GM21723 (cell line): Measurements from ENCODE around the gene CYP2W1.

Source experiments
- ATAC-seq: cut with Tn5 transposase; IDR thresholded peaks from one replicate; pipeline ENCODE4 v1.9.1; 2021; ENCODE audit warnings: mild to moderate bottlenecking, moderate library complexity; ENCODE audit not compliant: unreplicated experiment

The CYP2W1 gene

DNA sequence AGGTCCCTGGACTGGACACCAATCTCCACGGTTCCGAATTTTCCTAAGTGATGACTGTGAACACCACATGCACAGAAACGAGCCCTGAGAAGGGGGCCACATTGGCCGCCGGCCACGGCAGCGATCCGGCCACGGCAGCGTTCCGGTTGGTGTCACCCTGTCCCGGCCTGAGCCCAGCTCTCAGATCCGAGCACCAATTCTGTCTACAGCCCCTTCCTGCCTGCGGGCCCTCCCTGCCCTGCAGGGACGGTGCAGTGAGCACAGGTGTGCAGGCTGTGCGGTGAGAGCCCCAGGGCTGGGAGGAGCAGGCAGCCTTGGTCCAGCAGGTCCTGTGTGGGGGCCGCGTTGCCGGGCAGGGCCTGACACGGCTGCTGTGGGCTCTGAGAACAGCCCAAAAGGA lies 31.7 kb downstream of the CYP2W1 start:
- ATAC-seq, result no peak

- ATAC-seq, result no peak
Measured at GRCh38 chr7:1015196-1016121, 32.5 kb downstream of the CYP2W1 start.

- no peak for ATAC-seq
Measured at GRCh38 chr7:1016577-1017531, 33.9 kb downstream of the CYP2W1 start.

DNA sequence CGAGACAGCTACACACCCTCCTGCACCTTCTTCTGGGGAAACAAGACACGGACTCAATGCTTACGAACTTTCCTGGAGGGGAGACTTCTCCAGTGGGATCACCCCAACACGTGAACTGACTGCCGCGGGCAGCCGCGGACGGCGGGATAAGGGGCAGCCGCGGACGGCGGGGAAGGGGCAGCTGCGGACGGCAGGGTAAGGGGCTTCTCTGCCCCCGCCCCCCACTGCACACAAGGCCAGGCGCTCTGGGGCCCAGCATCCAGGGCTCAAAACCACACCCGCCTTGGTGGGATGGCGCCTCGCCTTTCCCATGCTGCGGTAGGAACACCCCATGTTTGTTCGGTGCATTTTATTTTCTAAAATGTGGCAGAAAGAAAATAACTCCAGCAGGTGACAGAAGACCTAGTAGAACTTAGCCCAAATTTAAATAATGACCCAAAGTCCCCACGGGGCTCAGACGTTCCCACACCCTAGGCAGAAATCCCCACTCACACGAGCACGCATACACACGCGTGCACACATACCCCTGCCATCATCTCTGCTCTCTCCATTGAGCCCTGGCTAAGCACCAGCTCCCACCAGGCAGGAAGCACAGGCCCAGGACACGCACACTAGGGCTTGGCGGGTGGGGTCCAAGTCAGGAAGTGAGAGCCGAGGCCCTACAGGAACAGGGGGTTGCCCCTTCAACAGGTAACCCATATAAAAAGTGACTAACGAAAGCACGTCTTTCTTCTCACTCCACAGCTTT lies 34.8 kb downstream of the CYP2W1 start:
- ATAC-seq, result no peak

GRCh38 chr7:1018334-1018695 lies 35.3 kb downstream of the CYP2W1 start:
- no peak for ATAC-seq

- ATAC-seq, result no peak
Measured at GRCh38 chr7:1019255-1019785, 36.3 kb downstream of the CYP2W1 start.

DNA sequence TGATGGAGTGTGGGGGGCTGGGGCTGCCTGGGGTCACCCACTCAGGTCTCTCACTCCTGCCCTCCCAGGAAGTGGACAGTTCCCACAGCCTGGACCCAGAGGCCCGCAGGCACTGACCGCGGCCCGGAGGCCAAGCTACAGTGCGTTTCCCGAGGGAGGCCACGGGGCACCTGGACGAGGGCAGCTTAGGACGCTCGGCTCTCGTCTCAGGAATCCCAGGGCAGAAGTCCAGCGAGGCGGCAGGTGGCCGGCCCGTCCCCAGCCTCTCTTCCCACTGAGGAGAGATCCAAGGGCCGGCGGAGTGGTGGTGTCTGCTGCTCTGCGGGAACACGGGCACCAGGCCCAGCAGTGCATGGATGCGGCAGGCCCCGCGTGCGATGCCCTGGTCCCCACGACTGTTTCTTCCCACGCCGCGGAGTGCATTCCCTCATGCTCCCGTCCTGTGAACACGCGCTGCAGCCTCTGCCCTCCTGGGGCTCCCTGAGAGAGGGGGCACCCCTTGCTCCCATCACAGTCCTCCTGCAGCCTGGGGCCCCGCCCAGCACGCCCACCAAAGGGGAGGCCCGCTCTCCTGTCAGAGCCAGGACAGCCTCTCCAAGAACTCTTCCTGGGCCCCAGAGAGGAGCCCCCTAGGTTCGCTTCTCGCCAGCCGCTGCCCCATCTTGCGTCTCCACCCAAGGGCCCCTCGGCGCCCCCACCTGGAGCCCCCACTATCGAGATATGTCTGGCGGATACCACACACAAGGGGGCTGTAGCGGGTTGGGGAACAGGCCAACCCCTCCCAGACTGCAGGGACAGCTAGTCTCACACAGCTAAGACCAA lies 37.0 kb downstream of the CYP2W1 start:
- ATAC-seq, result no peak

- no peak for ATAC-seq
Measured at GRCh38 chr7:1020849-1021251, 37.9 kb downstream of the CYP2W1 start.

DNA sequence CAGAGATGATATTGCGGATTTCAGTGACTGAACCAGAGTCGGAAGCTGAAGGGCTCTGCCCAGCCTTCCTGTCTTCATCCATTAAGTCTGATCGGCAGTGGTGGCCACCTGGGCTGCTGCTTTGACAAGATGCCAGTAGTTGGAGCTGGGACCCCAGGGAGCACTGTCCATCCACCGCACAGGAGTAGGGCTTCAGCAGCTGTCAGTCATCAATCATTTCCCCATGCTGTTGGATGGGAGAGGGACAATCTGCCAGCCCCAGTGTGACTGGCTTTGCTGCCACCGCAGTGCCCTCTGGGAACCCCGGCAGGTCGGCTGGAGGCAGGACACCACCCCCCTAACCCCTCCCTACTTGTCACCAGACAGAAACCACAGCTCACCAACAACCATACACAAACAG lies 38.4 kb downstream of the CYP2W1 start:
- ATAC-seq, result no peak

GRCh38 chr7:1021931-1022330 lies 39.0 kb downstream of the CYP2W1 start:
- ATAC-seq, result no peak

GRCh38 chr7:1022356-1022755 lies 39.4 kb downstream of the CYP2W1 start:
- ATAC-seq, result no peak

- ATAC-seq, result no peak
Measured at GRCh38 chr7:1022801-1023465, 40.0 kb downstream of the CYP2W1 start.

DNA sequence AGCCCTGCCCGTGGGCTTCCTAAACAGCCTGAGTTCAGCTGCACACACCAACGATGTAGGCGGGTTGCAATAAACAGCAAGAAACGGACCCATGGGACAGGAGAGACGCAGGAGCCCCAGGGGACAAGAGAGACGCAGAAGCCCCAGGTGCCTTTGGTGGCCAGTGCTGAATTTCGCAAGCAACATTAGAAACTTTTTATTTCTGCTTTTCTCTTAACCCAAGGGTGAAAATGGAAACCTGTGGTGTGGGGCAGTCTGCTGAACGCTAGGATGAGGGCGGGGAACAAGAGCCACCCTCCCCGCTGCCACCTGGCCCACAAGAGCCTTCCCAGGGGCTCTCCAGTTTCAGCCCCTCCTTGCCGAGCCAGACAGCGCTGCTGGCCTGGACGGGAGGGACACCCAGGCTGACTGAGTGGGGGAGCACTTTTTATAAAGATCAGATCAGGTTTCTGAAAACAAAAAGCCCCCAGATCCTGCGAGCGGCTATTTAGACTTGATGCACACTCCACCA lies 41.4 kb downstream of the CYP2W1 start:
- peak; percentile 71 for ATAC-seq

- ATAC-seq, result peak; percentile 3
Measured at GRCh38 chr7:1024876-1025742, 42.1 kb downstream of the CYP2W1 start.

DNA sequence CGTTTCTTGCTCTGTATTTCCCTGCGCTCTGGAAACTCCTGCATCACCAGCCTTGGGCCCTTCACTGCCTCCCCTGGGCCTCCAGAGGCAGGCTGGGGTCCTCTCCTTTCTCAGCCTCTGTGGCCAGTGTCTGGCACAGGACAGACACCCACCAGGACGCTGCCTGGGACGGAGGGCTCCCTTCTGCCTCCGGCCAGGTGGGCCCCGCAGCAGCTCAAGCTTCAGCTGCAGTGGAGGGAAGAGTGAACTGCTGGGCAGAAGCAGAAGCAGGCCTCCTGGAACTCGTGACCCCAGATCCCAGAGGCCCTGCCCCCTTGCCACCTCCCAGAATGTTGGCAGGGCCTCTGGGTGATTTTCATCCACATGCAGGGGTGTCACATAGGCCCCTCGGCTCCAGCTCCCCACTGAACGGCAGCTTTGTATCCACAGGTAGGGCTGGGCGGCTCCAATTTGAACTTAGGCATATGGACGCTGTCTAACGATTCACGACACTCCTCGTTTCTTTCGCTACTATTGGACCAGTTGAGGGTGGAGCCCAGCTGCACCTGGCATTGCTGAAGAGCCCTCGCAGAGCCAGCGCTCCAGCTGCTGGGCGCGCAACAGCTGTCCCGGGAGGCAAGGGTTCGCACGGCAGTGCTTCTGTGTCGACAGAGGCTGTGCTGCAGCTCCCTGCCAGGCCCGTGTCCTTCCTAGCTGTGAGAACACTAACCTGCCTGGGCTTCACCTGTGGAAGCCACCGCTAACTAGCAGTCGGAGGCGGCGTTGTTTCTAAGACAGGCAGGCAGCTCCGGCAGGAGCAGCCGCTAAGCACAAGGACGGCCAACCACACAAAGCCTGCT lies 43.0 kb downstream of the CYP2W1 start:
- ATAC-seq, result no peak

DNA sequence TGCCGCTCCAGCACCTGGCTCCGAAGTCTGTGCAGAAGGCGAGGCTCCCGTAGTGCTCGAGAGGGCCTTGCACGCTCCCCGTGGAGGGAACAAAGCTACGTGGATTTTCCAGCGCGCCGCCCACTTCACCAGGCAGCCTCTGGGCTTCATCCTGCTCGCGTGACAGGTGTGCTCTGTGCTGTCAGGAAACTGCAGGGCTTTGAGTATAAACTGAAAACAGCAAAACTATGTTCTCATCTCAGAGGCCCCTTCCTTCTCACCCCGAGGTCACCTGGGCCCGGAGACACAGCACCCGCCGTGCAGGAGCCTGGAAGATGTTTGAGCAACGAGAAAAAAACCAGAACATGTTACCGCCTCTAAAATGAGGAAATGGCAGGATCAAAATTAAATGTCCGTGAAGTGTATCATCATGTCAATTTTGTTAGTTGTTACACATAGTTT lies 43.8 kb downstream of the CYP2W1 start:
- no peak for ATAC-seq
